H54 (cell line): ENCODE data around the gene PRG3.
A peak's percentile ranks its signal among the peaks of the same experiment; 100 is the strongest.
"Not testable (repeated sequence)": the region's sequence is repeated elsewhere in the genome, so short reads cannot be mapped to it uniquely, and the experiment has no call there.

ENCODE experiments used
- DNase-seq: peaks from one replicate; pipeline ENCODE4 v3.0.0; 2011; ENCODE audit warnings: low spot score, mixed read lengths; ENCODE audit not compliant: insufficient read length
- FAIRE-seq: peaks from 3 replicates; lab custom pipeline; 2011; peaks lifted over from hg19 to GRCh38; lab: Jason Lieb, UNC
- POLR2A ChIP-seq: IDR thresholded peaks from 2 replicates; pipeline ENCODE4 v1.6.1; 2011; ENCODE audit warnings: low read depth, mild to moderate bottlenecking, low read length

Gene PRG3

DNA sequence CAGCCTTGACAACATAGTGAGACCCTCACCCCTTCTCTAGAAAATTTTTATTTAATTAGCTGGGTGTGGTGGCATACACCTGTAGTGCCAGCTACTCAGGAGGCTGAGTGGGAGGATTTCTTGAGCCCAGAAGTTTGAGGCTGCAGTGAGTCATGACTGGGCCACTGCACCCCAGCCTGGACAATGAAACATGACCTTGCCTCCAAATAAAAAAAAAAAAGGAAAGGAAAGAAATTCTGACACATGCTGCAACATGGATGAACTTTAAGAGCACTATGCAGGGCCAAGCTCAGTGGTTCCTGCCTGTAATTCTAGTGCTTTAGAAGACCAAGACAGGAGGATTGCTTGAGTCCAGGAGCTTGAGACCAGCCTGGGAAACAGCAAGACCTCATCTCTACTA is 37.2 kb upstream of the PRG3 start:
- DNase-seq (no peak), FAIRE-seq (no peak)
- no peak for TF ChIP-seq POLR2A

DNA sequence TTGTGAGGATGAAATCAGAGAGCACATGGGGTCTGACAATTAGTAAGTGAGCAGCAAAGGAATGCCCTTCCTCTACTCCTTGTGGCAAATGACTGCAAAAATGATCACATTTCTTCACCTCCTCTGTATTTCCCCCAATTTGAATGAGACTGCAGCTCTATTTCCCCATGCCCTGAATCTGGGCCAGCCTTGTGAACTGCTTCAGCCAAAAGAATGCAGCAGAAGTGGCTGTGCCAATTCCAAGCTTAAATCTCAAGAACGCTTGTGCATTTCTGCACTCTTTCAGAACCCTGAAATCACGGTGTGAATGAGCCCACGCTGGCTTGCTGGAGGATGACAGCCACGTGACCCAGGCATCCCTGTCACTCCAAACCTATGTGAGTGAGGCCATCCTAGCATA is 36.1 kb upstream of the PRG3 start:
- no peak for TF ChIP-seq POLR2A
- no peak for DNase-seq
- no peak for FAIRE-seq

DNA sequence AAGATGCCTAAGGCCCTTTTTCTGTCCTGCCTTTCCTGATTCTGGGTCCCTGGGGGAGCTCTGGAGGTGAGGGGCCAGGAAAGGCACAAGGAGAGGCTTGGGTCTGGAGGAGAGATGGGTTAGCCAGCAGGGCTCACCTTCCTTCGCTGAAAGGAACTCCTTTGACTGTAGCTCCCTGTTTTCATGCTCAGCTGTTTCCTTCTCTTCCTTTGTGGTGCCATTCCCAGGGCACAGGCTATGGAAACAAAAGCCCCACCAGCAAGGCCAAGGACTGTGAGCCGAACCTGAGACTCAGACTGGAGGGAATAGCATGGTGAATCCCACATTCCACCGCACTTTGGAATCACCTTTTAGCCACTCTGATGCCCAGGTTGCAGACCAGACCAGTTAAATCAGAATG is 35.5 kb upstream of the PRG3 start:
- DNase-seq: no peak
- no peak for FAIRE-seq
- TF ChIP-seq POLR2A: no peak

GRCh38 chr11:57414612-57415212 is 33.8 kb upstream of the PRG3 start:
- FAIRE-seq (no peak), DNase-seq (no peak)
- TF ChIP-seq POLR2A: no peak

DNA sequence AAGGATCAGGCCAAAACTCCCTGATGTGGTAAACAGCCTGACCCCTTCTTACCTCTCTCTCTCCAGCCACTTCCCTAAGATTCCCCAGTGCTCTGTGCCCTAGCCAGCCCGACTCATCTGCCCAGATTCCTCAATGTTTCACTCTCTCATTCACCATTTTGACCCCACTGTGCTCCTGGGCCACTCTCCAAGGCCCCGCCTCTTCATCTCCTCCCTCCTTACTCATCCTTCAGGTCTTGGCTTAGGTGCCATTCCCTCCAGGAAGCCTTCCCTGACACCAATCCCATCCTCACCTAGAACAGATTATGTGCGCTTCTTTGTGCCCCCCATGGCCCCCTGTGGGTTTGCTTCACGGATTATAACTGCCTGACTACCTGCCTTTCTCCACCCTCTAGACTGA is 32.7 kb upstream of the PRG3 start:
- FAIRE-seq (no peak), DNase-seq (no peak)
- TF ChIP-seq POLR2A: no peak

DNA sequence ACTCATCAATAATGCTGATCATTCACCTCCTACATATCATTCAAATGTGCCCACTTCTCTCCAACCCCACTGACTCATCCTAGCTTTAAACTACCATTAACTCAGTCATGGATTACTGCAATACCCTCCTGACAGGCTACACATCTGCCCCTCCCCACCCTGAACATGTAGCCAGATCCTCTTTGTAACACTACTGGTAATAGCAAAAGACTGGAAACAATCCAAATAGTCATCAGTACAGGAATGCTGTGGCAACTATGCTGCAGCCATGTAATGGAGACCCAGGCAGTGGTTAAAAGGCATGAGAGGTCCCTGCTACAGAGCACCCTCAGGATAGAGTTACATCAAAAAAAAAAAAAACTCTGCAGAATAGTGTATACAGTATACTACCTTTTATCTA is 29.3 kb upstream of the PRG3 start:
- no peak for TF ChIP-seq POLR2A
- no peak for DNase-seq
- FAIRE-seq: no peak

GRCh38 chr11:57409321-57410100 is 28.6 kb upstream of the PRG3 start:
- no peak for TF ChIP-seq POLR2A
- FAIRE-seq (no peak), DNase-seq (no peak)

GRCh38 chr11:57408771-57409170 is 27.8 kb upstream of the PRG3 start:
- DNase-seq (no peak), FAIRE-seq (no peak)
- no peak for TF ChIP-seq POLR2A

GRCh38 chr11:57407941-57408475 is 27.1 kb upstream of the PRG3 start:
- FAIRE-seq (no peak), DNase-seq (no peak)
- no peak for TF ChIP-seq POLR2A

- no peak for DNase-seq
- TF ChIP-seq POLR2A: no peak
- FAIRE-seq: no peak
Measured at GRCh38 chr11:57407010-57407920, 26.3 kb upstream of the PRG3 start.

GRCh38 chr11:57406337-57406904 is 25.5 kb upstream of the PRG3 start:
- TF ChIP-seq POLR2A: no peak
- DNase-seq (peak; percentile 37), FAIRE-seq (no peak)

GRCh38 chr11:57405271-57405860 is 24.4 kb upstream of the PRG3 start:
- no peak for TF ChIP-seq POLR2A
- no peak for FAIRE-seq

DNA sequence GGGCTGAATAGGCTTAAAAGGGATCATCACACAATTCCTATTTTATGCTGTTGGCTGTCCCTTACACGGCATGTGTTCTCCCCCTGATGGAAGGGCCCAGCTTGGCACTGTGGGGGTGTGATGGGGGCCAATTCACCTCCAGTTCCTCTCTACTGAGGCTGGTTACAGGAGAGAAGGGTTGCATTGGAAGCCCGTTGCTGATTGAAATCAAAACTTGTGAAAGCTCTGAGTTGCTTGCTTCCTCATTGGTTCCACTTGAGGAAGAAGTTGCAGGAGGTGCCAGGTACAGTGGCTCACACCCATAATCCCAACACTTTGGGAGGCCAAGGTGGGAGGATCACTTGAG is 22.8 kb upstream of the PRG3 start:
- DNase-seq (no peak), FAIRE-seq (no peak)
- TF ChIP-seq POLR2A: no peak

More at GRCh38 chr11:57405271-57405860, 24.4 kb upstream of the PRG3 start:
- no peak for DNase-seq

- not testable (repeated sequence) for DNase-seq, FAIRE-seq
Measured at GRCh38 chr11:57403003-57403801, 22.3 kb upstream of the PRG3 start.
